Measurements from ENCODE around the gene DNAL1.
"Not testable (repeated sequence)": the region's sequence is repeated elsewhere in the genome, so short reads cannot be mapped to it uniquely, and the experiment has no call there.

The DNAL1 gene

GRCh38 chr14:73708076-73708475, 63.3 kb downstream of the DNAL1 start:
- DNase-seq (ENCODE audit: low spot score) = not testable (repeated sequence)

DNA sequence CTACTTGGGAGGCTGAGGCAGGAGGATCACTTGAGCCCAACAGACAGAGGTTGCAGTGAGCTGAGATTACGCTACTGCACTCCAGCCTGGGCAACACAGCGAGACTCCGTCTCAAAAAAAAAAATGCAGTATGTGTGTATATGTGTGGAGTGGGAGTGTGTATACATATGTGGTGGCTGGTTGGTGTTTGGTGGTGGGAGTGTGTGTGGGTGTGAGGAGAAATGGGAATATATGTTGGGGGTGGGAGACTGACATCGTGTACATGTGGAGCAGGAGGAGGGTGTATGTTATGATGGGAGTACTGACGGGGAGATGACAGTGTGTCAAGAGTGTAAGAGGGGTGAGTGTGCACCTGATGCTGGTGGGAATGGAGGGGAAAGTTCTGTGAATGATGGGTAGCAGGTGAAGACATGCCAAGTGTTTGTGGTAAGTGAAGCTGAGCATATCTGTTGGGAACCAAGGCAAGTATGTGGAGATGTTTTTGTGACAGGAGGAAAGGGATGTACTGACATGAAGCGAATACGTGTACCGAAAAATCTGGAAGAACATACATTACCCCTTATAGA, 65.2 kb downstream of the DNAL1 start:
- no peak for DNase-seq (ENCODE audit: low spot score)

DNA sequence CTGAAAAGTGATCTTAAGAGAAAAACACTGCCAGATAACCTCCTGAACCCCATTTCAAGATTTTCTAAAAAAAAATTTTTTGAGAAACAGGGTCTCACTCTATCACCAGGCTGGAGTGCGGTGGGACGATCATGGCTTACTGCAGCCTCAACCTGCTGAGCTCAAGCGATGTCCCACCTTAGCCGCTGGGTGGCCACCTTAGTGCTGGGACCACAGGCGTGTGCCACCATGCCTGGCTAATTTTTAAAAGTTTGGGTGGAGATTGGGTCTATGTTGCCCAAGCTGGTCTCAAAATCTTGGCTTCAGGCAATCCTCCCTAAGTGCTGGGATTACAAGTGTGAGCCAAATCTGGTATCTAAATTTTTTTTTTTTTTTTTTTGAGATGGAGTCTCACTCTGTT, 66.0 kb downstream of the DNAL1 start:
- DNase-seq (ENCODE audit: low spot score) = no peak

GRCh38 chr14:73712071-73712506, 67.3 kb downstream of the DNAL1 start:
- DNase-seq (ENCODE audit: low spot score) = no peak

- DNase-seq (ENCODE audit: low spot score) = peak; percentile 32
Measured at GRCh38 chr14:73712540-73713180, 67.9 kb downstream of the DNAL1 start.

DNA sequence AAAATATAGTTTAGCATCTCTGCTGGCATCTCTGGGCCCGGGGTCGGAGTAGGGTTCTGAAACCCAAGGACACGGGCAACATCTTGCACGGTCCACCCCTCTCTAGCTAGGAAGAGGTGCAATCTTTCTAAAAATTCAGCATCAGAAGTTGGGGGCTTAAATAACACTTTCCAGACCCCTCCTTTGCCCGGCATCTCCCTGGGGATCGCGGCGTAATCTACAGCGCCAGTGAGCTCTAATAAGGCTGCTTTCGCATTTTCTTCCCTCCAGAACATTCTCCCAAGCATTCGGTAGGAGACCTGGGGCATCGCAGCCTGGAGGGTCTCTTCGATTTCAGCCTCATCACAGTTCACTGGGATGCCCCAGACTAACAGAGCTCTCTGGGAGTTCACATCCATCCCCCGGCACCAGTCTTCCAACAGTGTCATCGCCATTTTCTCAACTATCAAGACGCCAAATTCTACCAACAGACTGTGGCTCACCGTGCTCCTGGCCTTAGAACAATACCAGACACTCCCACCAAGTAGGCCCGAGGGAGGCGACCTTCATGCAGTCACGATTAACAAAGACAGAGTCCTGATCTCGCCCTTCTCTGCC, 68.5 kb downstream of the DNAL1 start:
- no peak for DNase-seq (ENCODE audit: low spot score)

GRCh38 chr14:73713803-73714655, 69.2 kb downstream of the DNAL1 start, which contains the start of gene PNMA1:
TSS of gene PNMA1 (minus strand) at chr14:73714384. CDS start at chr14:73713639, 745 bp downstream.
- DNase-seq (ENCODE audit: low spot score) = peak; percentile 78

DNA sequence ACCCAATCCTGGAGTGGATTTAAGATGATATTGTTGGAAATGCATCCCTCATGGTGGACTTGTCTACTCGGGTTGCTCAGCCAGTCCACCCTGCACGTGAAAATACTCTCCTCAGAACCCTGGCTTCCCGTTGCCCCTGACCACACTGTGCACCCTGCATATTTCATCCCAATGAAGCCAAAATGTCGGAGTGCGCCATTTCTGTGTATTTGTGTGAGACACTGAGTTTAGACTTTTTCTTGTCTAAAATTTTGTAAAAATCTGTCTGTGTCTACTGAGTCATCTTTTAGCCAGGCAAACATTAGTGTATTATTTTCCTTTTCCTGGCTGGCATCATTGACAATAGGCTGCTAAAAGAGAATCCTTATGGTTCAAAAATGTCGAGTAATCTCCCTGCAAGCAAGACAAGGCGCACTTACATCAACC, 69.9 kb downstream of the DNAL1 start:
- DNase-seq (ENCODE audit: low spot score) = no peak

DNA sequence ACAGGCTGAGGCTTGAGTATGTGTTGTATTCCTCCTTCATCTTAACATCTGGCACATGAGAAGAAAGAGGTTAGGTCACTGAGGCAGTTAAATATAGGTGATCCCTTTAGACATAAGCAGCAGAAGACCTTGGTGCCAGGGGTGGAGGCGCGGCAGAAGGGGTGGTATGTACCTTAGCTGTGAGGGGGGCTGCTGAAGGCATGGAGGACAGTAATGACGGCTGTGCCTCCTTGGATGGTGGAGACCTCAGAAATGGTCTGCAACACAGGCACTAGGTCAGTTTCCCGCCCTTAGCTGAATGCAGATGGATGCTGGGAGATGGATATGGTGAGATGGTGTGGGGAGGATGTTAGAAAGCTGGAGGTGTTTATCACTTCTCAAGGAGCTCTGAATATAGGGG, 70.9 kb downstream of the DNAL1 start:
- no peak for DNase-seq (ENCODE audit: low spot score)

- no peak for DNase-seq (ENCODE audit: low spot score)
Measured at GRCh38 chr14:73717266-73717665, 72.5 kb downstream of the DNAL1 start.

- no peak for DNase-seq (ENCODE audit: low spot score)
Measured at GRCh38 chr14:73717711-73718417, 73.1 kb downstream of the DNAL1 start.

- DNase-seq (ENCODE audit: low spot score) = no peak
Measured at GRCh38 chr14:73718418-73719251, 73.8 kb downstream of the DNAL1 start.

GRCh38 chr14:73719361-73719760, 74.6 kb downstream of the DNAL1 start:
- no peak for DNase-seq (ENCODE audit: low spot score)

DNA sequence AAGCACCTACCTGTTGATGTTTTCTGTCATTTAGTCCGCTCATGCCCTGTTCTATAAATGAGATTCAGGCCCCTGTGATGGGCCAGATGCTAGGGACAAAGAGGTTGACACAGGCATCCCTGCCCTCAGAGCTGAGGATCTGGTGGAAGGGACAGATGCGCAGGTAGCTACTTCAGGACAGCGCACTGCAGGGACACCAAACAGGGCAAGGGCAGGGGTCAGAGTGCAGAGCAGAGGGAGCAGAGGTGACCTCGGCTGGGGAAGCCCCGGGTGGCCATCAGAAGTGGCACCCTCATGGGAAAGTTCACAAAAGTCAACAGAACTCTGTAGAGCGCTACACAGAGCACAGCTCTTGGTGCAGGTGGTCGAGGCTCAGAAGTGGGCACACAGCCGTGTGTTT, 75.0 kb downstream of the DNAL1 start:
- DNase-seq (ENCODE audit: low spot score) = no peak

DNA sequence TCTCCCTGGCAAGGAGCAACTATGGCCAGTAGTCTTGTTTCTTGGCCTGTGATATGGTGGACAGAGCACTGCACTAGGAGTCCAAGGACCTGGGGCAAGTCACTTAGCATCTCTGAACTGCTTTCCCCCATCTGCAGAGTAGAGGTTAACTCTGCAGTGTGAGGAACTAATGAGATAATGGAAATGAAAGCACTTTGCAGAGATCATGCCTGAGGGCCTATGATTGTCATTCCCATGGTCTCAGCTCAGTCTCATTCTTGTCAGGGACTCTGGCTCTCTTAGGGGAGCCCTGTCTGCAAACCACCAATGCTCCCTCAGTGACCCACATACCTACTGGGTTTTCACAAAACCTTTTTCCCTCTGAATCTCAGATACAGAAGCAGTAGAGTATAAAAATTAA, 75.8 kb downstream of the DNAL1 start:
- no peak for DNase-seq (ENCODE audit: low spot score)

GRCh38 chr14:73721101-73721821, 76.5 kb downstream of the DNAL1 start:
- no peak for DNase-seq (ENCODE audit: low spot score)

- no peak for DNase-seq (ENCODE audit: low spot score)
Measured at GRCh38 chr14:73722581-73722980, 77.8 kb downstream of the DNAL1 start.

GRCh38 chr14:73723406-73723796, 78.6 kb downstream of the DNAL1 start:
- no peak for DNase-seq (ENCODE audit: low spot score)

DNA sequence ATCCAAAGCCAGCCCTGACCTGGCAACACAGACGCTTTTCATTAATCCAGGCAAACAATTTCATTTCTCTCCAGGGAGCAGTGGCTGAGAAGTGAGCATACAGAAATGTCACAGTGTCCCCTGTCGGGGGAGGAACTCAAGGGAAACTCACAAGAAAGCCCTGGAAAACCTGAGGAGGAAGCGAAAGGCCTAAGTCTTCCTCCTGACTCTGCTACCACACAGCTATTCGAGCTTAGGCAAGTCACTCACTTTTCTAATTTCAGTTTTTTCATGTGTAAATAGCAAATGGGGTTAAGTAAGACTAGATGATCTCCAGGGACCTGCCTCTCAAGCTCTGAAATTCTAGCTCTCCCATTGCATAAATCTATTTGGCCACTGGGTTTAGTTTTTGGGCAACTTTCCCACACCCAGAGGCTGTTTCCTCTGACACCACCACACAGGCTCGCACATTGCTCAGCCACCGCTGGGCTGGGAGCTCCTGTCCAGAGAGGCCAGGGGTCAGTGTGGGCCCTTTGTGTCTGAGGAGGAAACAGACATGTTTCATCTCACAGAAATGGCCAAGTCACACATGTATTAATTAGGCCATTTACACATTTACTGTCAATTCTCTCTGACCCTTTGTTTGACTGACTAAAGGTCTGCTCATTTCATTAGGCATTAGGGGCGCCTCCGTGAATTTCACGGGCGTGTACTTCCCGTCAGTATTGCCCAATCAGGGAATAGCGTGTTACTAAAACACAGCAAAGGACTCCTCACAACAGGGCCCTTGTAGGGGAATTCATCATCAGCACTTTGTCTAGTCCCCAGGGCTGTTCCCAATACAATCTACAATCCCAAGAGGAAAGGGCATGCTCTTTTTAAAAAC, 79.2 kb downstream of the DNAL1 start:
- no peak for DNase-seq (ENCODE audit: low spot score)

Data from NAMALWA (cell line).